GM12874 (cell line): Measurements from ENCODE around the gene EFNB1.

Experiments used
- TF ChIP-seq, protein P1 (sequence below): IDR thresholded peaks from 2 replicates; pipeline ENCODE4 v1.5.1; 2011; ENCODE audit warnings: low read depth, mild to moderate bottlenecking, control low read depth, low read length, moderate library complexity; ENCODE audit not compliant: insufficient read depth

EFNB1 gene

DNA sequence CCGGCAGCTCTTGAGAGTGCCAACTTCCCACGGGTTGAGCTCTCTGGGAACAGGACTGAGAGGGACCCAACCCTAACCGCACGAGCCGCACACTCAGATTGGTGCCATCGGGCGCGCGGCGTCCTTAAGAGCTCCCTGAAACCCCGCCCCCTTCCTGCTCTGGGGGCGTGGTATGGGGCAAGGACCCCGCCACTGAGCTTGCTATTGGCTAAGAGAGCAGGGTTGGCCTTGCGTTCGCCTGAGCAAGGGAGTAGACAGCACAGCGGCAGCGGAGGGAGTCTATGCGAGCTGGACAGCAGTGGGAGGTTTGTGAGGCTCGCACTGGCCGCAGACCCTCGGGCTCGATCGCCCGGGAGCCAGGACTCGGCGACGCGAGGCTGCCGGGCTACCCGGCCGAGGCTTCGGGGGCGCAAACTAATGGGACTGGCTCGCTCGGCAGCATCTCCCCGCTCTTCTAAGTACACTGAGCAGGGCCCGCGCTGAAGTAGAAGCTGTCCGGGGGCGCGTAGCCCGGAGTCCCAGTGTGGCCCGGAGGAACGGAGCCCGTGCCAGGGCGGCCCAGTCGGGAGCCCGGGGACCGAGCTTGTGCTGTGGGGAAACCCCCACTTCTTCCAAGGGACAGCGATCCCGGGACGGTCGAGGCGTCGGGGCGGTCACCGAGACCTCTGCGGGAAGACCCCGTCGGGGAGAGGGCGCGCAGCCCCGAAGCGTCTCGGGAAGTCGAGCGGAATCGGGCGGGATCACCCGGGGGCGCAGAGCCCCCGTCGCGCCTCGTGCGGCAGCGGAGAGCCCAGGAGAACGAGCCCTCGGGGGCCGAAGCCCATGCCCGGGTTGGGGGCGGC lies at the start of gene EFNB1:
EFNB1 (plus strand) TSS at position 282 of the 842 bp plus-strand sequence. CDS start 756 bp downstream, outside the sequence.
- TF ChIP-seq, protein P1, sequence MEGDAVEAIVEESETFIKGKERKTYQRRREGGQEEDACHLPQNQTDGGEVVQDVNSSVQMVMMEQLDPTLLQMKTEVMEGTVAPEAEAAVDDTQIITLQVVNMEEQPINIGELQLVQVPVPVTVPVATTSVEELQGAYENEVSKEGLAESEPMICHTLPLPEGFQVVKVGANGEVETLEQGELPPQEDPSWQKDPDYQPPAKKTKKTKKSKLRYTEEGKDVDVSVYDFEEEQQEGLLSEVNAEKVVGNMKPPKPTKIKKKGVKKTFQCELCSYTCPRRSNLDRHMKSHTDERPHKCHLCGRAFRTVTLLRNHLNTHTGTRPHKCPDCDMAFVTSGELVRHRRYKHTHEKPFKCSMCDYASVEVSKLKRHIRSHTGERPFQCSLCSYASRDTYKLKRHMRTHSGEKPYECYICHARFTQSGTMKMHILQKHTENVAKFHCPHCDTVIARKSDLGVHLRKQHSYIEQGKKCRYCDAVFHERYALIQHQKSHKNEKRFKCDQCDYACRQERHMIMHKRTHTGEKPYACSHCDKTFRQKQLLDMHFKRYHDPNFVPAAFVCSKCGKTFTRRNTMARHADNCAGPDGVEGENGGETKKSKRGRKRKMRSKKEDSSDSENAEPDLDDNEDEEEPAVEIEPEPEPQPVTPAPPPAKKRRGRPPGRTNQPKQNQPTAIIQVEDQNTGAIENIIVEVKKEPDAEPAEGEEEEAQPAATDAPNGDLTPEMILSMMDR = no peak

DNA sequence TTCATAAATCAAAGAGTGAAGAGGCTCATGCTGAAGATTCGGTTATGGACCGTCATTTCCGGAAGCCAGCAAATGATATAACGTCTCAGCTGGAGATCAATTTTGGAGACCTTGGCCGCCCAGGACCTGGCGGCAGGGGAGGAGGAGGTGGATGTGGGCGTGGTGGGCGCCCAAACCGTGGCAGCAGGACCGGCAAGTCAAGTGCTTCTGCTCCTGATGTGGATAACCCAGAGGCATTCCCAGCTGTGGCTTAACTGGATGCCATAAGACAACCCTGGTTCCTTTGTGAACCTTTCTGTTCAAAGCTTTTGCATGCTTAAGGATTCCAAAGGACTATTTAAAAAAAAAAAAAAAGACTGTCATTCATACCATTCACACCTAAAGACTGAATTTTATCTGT lies 44.0 kb upstream of the EFNB1 start:
- TF ChIP-seq, protein P1 = no peak

DNA sequence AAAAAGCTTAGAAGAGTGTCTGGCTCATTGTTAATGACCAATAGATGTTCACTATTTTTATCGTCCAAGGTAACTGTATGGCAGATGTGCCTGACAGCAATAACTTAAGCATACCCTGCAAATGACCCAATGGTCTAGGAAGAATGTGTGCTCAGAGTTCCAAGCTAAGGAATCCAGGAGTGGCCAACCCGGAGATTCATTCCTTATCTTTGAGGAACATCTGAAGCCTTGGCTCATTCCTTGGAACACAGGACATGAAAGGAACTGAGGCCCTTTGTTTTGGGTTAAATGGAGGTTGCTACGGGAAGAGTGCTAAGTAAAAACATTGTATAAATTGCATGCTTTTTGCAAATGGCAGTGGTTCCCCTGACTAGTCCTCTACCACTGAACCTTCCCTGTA lies 38.9 kb upstream of the EFNB1 start:
- TF ChIP-seq, protein P1 = no peak

DNA sequence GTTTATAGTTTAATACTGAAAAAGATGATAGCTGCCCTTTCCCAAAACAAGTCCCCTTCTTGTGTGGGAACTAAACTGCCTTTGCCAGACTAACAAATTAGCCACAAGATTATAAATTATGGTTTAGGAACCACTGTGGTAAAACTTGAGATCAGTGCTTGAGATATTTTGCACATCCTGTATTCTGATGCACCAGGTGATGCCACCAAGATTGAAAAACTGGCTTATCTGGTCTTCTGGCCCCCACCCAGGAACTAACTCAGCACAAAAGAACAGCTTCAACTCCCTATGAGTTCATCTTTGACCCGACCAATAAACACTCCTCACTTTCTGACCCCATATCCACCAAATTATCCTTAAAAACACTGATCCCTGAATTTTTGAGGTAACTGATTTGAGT lies 36.7 kb upstream of the EFNB1 start:
- TF ChIP-seq, protein P1 = no peak

DNA sequence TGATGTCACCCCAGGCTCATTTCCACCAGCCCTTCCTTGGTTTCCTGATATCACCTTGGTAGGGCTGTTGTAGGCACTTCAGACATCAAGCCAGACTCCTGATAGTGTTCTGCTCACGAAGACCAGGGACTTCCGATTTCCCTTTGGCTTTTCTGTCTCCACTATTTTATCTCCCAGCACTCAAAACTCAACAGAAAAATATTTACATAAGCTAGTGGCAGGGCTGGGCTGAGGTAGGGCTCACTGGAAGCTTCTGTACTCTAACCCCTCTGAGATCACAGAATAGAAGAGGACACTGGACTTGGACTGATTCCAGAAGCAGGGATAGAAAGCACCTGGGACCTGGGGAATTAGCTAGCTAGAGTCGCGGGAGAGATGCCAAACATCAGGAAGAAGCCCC lies 34.4 kb upstream of the EFNB1 start:
- TF ChIP-seq, protein P1 = no peak

DNA sequence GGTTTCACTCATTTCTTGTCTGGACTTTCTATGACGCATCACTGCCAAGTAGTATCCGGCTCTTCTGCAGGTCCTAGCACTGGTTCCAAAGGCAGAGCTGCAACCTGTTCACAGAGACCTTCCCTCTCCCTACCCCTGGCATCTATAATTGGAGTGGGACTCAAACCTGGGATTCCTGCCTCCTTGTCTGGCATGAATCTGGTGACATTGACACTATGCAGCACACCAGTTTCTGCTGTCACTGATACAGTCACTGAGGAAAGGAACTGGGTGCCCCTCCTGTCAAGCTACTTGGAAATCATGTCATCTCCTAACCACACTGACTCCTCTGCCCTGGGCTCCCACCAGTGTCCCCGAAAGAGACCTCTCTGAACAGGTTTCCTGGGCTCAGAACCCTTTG lies 33.1 kb upstream of the EFNB1 start:
- TF ChIP-seq, protein P1 = no peak

DNA sequence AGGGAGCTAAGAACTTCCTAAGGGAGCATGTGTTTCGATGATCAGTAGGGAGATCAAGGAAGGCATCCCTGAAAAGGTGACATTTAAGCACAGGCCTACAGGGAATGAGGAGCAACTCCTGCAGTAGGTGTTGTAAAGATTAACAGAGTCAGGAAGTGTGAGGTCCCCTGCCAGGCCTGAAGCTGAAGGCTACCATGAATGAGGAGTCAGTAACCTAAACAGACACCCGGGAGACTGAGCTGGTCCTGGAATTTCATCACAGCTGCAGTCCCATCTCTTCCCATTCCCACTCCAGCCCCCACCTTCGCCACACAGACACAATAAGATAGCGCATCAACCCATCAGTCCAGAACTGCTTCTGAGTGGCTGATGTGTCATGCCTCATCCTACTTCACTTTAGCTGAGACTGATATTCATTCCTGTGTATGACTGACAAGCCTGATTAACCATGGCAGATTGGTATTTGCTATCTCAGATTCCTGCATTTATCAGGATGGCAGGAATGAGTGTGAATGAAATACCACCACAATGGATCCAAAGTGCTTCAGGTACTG lies 27.0 kb upstream of the EFNB1 start:
- TF ChIP-seq, protein P1 = no peak
